DND-41 (cell line): ENCODE data around the gene RFX2.

Experiments used
- ATAC-seq: fragments of 200-7000 bp; cut with Tn5 transposase; 3 replicates; pipeline ENCODE4 v1.9.1; 2021; ENCODE audit warnings: low read depth; ENCODE audit not compliant: insufficient read depth
- DNase-seq: peaks from one replicate; pipeline ENCODE4 v3.0.0-alpha.2; 2020
- H2AFZ ChIP-seq: 2 replicates; pipeline ENCODE4 v1.6.0; 2012; ENCODE audit warnings: low read depth, low read length
- H3K27ac ChIP-seq: 2 replicates; pipeline ENCODE4 v1.5.1; 2012; ENCODE audit warnings: low read length, inconsistent platforms
- H3K27me3 ChIP-seq: fragments of 200-600 bp; sonication (generic); 2 replicates; pipeline ENCODE4 v1.6.0; 2012; ENCODE audit warnings: low read length, mild to moderate bottlenecking, inconsistent platforms; ENCODE audit not compliant: insufficient read depth, poor library complexity
- H3K36me3 ChIP-seq: 2 replicates; pipeline ENCODE4 v1.5.1; 2012; ENCODE audit warnings: low read length, inconsistent platforms; ENCODE audit not compliant: insufficient read depth
- H3K4me1 ChIP-seq: 2 replicates; pipeline ENCODE4 v1.5.1; 2012; ENCODE audit warnings: mild to moderate bottlenecking, low read length; ENCODE audit not compliant: insufficient read depth
- H3K4me2 ChIP-seq: 2 replicates; pipeline ENCODE4 v1.6.0; 2012; ENCODE audit warnings: mild to moderate bottlenecking, moderate library complexity, low read length, inconsistent platforms; ENCODE audit not compliant: insufficient read depth
- H3K4me3 ChIP-seq, 2 experiments: fragments of 200-600 bp in 1 of 2; shearing (Covaris generic) in 1 of 2; 2 replicates each; pipeline ENCODE4 v1.5.1; 2012 to 2016; ENCODE audit warnings: inconsistent platforms in 2 of 2, low read length in 2 of 2, mild to moderate bottlenecking in 2 of 2, low read depth in 1 of 2, moderate library complexity in 1 of 2
- H3K79me2 ChIP-seq: 2 replicates; pipeline ENCODE4 v1.6.0; 2012; ENCODE audit warnings: low read length, inconsistent platforms; ENCODE audit not compliant: insufficient read depth
- H3K9ac ChIP-seq: 2 replicates; pipeline ENCODE4 v1.6.0; 2012; ENCODE audit warnings: low read depth, mild to moderate bottlenecking, inconsistent platforms, low read length, moderate library complexity
- H3K9me3 ChIP-seq: 2 replicates; pipeline ENCODE4 v1.5.1; 2012; ENCODE audit warnings: low read length, moderate library complexity, mild to moderate bottlenecking, inconsistent platforms; ENCODE audit not compliant: insufficient read depth, severe bottlenecking
- H4K20me1 ChIP-seq: 2 replicates; pipeline ENCODE4 v1.6.0; 2012; ENCODE audit warnings: low read length; ENCODE audit not compliant: insufficient read depth
- CTCF ChIP-seq: IDR thresholded peaks from 2 replicates; pipeline ENCODE4 v1.5.1; 2012; ENCODE audit warnings: borderline replicate concordance, low read length, moderate library complexity, mild to moderate bottlenecking; ENCODE audit not compliant: poor library complexity, severe bottlenecking; ENCODE audit errors: extremely low read depth
- EZH2 ChIP-seq: IDR thresholded peaks from 3 replicates; pipeline ENCODE4 v1.6.1; 2012; ENCODE audit warnings: borderline replicate concordance, low read depth, mild to moderate bottlenecking, moderate library complexity, low read length, inconsistent platforms; ENCODE audit not compliant: severe bottlenecking

RFX2 gene

DNA sequence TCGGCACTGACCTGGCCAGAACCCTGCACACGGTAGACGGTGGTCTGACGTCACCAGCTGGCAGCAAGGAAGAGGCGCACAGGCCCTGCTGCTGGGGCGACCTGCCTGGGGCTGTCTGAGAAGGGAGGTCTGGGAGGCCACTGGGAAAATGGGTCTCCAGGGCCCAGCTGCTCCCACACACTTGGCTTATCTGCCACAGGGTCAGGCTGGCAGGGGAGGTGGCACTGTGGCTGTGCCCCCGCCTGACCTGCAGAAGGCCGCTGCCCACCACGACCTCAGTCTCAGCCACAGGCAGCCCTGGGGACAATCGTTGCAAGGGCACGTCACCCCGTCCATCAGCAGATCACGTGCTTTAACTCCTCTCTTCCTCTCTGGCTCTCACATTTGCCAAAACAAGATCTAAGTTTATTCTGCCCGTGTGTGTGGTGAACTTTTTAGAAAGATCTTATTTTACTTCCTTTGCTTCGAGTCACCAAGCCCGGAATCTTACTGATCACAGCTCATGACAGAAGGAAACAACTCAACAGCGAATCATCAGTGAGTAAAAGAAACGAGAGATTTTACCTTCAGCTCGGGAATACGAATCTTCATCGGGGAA, 87.1 kb downstream of the RFX2 start:
- no peak overlapping the region for H3K27ac ChIP-seq
- no peaks in the 10 kb centered on the region for H3K36me3 ChIP-seq
- no peak overlapping the region for H3K4me2 ChIP-seq
- H3K9me3 ChIP-seq, result no peaks in the 10 kb centered on the region
- no peak for TF ChIP-seq EZH2
- no peak for TF ChIP-seq CTCF
- no peaks in the 10 kb centered on the region for H3K79me2 ChIP-seq
- H2AFZ ChIP-seq, result no peak overlapping the region
- H3K27me3 ChIP-seq, result no peaks in the 10 kb centered on the region
- DNase-seq (no peak), ATAC-seq (no peak)
- H3K4me3 ChIP-seq, result no peak overlapping the region
- H3K4me1 ChIP-seq, result no peaks in the 10 kb centered on the region
- H3K9ac ChIP-seq, result no peak overlapping the region
- no peaks in the 10 kb centered on the region; the same call in none of the 2 replicates for H4K20me1 ChIP-seq

DNA sequence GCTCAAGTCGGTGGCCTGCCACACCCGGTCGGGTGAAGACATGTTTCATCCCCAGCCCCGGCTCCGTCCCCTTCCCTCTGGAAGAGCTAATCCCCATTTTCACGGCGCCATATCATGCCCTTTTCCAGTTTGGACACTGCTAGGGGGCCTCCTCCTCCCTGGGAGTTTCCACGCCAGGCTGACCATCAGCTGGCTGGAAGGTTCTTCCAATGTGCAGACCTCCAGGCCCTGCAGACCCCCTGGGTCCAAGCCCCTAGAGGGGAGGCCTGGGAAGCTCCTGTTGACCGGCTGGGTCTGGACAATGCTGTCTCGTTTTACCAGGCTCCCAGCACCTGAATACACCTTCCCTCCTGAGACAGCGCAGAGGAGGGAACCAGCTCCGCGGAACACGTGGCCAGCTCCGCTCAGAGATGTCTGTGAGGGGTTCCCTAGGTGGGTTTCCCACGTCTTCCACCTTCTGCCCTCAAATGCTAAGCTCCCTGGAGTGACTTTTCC, 87.7 kb downstream of the RFX2 start:
- ATAC-seq (no peak), DNase-seq (no peak)
- Histone ChIP-seq H3K27me3 (no peaks in the 10 kb centered on the region), H3K27ac (no peak overlapping the region), H3K9me3 (no peaks in the 10 kb centered on the region), H3K4me2 (no peak overlapping the region), H3K4me1 (no peaks in the 10 kb centered on the region), H3K36me3 (no peaks in the 10 kb centered on the region), H2AFZ (no peak overlapping the region), H3K9ac (no peak overlapping the region), H4K20me1 (no peaks in the 10 kb centered on the region; the same call in none of the 2 replicates), H3K4me3 (no peak overlapping the region), H3K79me2 (no peaks in the 10 kb centered on the region)
- TF ChIP-seq EZH2 (no peak), CTCF (no peak)

DNA sequence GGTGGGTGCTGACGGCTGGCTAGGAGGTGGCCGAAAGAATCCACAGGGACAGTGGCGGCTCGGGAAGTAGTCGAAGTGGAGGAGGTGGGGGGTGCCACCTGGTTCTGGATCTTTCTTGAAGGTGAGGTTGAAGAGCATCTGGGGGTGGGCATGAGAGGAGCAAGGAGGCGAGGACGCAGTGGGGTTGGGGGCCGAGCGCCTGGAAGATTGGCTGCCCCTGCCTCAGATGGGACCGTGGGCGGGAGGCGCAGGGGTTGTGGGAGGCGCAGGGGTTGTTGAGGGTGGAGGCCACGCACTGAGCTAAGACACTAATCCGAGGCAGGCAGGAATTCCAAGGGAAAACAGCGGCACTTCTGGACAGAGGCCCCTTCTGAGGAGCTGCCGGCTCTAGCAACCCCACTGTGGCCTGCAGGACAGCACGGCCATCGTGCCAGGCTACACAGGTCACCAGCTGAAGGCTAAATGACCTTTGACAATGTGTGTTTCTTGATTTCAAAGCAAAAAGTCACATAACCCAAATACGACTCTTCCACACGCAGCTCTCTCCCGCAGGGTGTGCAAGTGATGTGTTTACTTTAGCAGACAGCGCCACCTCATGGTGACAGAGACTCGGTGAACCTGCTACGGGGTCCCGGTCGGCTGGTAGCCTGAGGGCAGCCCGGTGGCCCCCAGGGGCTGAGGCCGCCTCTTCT, 88.3 kb downstream of the RFX2 start:
- peak; percentile 72 for DNase-seq
- Histone ChIP-seq H2AFZ (no peak overlapping the region), H3K4me2 (no peak overlapping the region), H3K36me3 (no peaks in the 10 kb centered on the region), H3K9ac (no peak overlapping the region), H3K9me3 (no peaks in the 10 kb centered on the region), H3K4me1 (no peaks in the 10 kb centered on the region), H3K27me3 (no peaks in the 10 kb centered on the region), H3K79me2 (no peaks in the 10 kb centered on the region), H4K20me1 (no peaks in the 10 kb centered on the region; the same call in none of the 2 replicates), H3K4me3 (no peak overlapping the region), H3K27ac (no peak overlapping the region)
- ATAC-seq, result peak; percentile 94
- TF ChIP-seq EZH2 (no peak), CTCF (peak; percentile 77)
